Stimulated activated CD4-positive, alpha-beta T cell treated with anti-CD3 and anti-CD28 coated beads, Interleukin-2, amount 100 ng/mL, for 24 hours (primary cell): ENCODE results near the gene DCLK3.

Experiments used
- DNase-seq, 2 donors: peaks; one replicate each; pipeline ENCODE4 v3.0.0-alpha.2; 2020

DCLK3 gene

GRCh38 chr3:36762918-36763849 lies 1.2 kb downstream of the DCLK3 start:
- no peak for DNase-seq

GRCh38 chr3:36761779-36762178 lies 2.6 kb downstream of the DCLK3 start:
- no peak for DNase-seq

- no peak for DNase-seq
Measured at GRCh38 chr3:36756269-36756668, 8.1 kb downstream of the DCLK3 start.

- no peak for DNase-seq
Measured at GRCh38 chr3:36751326-36751725, 13.0 kb downstream of the DCLK3 start.

- DNase-seq = no peak
Measured at GRCh38 chr3:36750737-36751136, 13.6 kb downstream of the DCLK3 start.

- DNase-seq = no peak
Measured at GRCh38 chr3:36744763-36745162, 19.6 kb downstream of the DCLK3 start.

GRCh38 chr3:36743826-36744225 lies 20.5 kb downstream of the DCLK3 start:
- no peak for DNase-seq

GRCh38 chr3:36741285-36741684 lies 23.1 kb downstream of the DCLK3 start:
- DNase-seq = no peak

- no peak for DNase-seq
Measured at GRCh38 chr3:36740787-36741186, 23.6 kb downstream of the DCLK3 start.

GRCh38 chr3:36738702-36739101 lies 25.7 kb downstream of the DCLK3 start:
- DNase-seq = no peak

GRCh38 chr3:36736301-36736700 lies 28.1 kb downstream of the DCLK3 start:
- no peak for DNase-seq

- no peak for DNase-seq
Measured at GRCh38 chr3:36734742-36735141, 29.6 kb downstream of the DCLK3 start.

GRCh38 chr3:36733723-36734122 lies 30.6 kb downstream of the DCLK3 start:
- no peak for DNase-seq

GRCh38 chr3:36733162-36733696 lies 31.1 kb downstream of the DCLK3 start:
- DNase-seq = no peak

- DNase-seq = no peak
Measured at GRCh38 chr3:36730966-36731365, 33.4 kb downstream of the DCLK3 start.

- DNase-seq = no peak
Measured at GRCh38 chr3:36729204-36730056, 34.9 kb downstream of the DCLK3 start.

- no peak for DNase-seq
Measured at GRCh38 chr3:36714343-36715086, 49.8 kb downstream of the DCLK3 start.

GRCh38 chr3:36713904-36714303 lies 50.4 kb downstream of the DCLK3 start:
- no peak for DNase-seq

- DNase-seq = no peak
Measured at GRCh38 chr3:36710606-36711005, 53.7 kb downstream of the DCLK3 start.

- no peak for DNase-seq
Measured at GRCh38 chr3:36709826-36710365, 54.5 kb downstream of the DCLK3 start.

- DNase-seq = no peak
Measured at GRCh38 chr3:36709281-36709680, 55.1 kb downstream of the DCLK3 start.

GRCh38 chr3:36707623-36708409 lies 56.5 kb downstream of the DCLK3 start:
- no peak for DNase-seq
